Measurements from ENCODE around the gene CTIF.

DNA sequence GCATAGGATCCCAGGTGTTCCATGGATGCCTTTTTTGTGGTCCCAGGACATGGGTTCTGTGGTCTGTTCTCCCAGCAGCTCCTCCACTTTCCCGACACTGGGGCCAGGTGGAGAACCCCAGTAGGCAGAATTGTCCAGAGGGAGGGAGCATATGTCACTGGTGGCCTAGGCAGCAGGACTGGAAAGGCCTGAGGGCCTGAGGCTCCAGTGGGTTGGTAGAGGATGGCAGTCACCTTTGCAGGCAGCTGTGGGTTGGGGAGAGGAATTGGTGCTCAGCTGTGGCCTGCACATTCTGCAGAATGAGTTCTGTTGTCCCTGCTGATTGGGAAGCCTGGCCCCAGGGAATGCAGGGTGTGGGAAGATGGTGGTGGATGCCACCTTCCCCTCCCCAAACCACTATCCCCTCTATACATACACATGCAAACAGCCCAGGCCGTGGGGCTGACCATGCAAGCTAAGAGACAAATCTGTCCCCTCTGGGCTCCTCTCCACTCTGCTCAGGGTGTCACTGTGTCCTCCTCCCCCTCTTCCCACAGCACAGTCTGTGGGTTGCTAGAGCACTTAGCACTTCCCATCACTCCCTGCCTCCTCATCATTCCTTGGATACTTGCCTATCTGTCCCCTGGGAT is 11.4 kb downstream of the CTIF start:
- TF ChIP-seq, protein P1, sequence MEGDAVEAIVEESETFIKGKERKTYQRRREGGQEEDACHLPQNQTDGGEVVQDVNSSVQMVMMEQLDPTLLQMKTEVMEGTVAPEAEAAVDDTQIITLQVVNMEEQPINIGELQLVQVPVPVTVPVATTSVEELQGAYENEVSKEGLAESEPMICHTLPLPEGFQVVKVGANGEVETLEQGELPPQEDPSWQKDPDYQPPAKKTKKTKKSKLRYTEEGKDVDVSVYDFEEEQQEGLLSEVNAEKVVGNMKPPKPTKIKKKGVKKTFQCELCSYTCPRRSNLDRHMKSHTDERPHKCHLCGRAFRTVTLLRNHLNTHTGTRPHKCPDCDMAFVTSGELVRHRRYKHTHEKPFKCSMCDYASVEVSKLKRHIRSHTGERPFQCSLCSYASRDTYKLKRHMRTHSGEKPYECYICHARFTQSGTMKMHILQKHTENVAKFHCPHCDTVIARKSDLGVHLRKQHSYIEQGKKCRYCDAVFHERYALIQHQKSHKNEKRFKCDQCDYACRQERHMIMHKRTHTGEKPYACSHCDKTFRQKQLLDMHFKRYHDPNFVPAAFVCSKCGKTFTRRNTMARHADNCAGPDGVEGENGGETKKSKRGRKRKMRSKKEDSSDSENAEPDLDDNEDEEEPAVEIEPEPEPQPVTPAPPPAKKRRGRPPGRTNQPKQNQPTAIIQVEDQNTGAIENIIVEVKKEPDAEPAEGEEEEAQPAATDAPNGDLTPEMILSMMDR (IDR thresholded peaks at IDR 0.05): no peak
- TF ChIP-seq POLR2A (IDR thresholded peaks at IDR 0.05): no peak
- no peak for TF ChIP-seq POLR2AphosphoS5 (IDR thresholded peaks at IDR 0.05)
